ENCODE measurements around the gene CFAP61. TPM values are rescaled to one million over a fixed set of nuclear protein-coding genes. Genes with fewer than 3 reads are reported as not detected.

Gene CFAP61

DNA sequence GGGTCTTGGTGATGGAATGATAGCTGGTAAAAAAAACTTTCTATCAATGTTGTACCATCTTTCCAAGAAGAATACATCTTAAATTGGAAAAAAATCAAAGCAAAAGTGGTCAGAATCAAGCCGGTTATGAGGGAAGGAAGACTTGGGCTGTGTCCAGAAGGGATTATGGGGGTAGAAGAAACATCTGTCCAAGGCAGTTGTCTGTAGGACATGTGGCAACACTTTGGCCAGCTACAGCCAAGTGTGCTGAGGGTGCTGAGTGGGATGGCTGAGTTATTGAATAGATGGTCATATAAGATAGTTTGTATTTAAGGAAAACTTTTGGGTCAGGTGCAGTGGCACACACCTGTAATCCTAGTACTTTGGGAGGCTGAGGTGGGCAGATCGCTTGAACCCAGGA, 354.0 kb downstream of the CFAP61 start:
- Histone ChIP-seq H4K8ac (ENCODE audit: low read length) (no peak overlapping the region), H3K27ac (ENCODE audit: low read length, poor library complexity, severe bottlenecking) (no peak overlapping the region), H2AFZ (ENCODE audit: low read depth, low read length) (no peak overlapping the region), H2BK120ac (ENCODE audit: low read depth, low read length) (no peak overlapping the region), H2AK5ac (ENCODE audit: low read length, severe bottlenecking) (no peak overlapping the region), H2BK5ac (ENCODE audit: low read depth, low read length, poor library complexity, severe bottlenecking) (no peak overlapping the region), H3K27me3 (ENCODE audit: control insufficient read depth in 1 of 2, insufficient read depth in 1 of 2, low read length in 2 of 2) (peaks cover 0 to 3% of the 10 kb centered on the region in 2 experiments), H3K23ac (ENCODE audit: low read length in 2 of 2) (no peak overlapping the region), H3K9me3 (ENCODE audit: control insufficient read depth, low read length) (no peaks in the 10 kb centered on the region), H2BK12ac (ENCODE audit: low read length in 2 of 2) (no peak overlapping the region), H2BK15ac (ENCODE audit: low read depth, poor library complexity, severe bottlenecking) (no peak overlapping the region), H3K4me2 (ENCODE audit: low read length, poor library complexity, severe bottlenecking) (no peak overlapping the region), H3K9ac (ENCODE audit: low read length) (no peak overlapping the region), H3K79me1 (replicated peaks; ENCODE audit: low read length, poor library complexity, severe bottlenecking) (no peaks in the 10 kb centered on the region), H3K4ac (ENCODE audit: low read depth in 1 of 2, low read length in 2 of 2) (no peak overlapping the region), H3K4me1 (ENCODE audit: control insufficient read depth, insufficient read depth, low read depth, low read length) (peaks cover 7% of the 10 kb centered on the region), H3K36me3 (ENCODE audit: control insufficient read depth in 1 of 2, insufficient read depth in 2 of 2, low read depth in 1 of 2, low read length in 2 of 2) (peaks cover 0 to 4% of the 10 kb centered on the region in 2 experiments), H3K4me3 (ENCODE audit: insufficient read depth in 1 of 2, low read depth in 1 of 2, low read length in 2 of 2) (no peak overlapping the region), H3K18ac (ENCODE audit: low read depth in 1 of 2, low read length in 2 of 2) (no peak overlapping the region), H3K14ac (ENCODE audit: low read length in 2 of 2) (no peak overlapping the region), H4K91ac (ENCODE audit: low read length) (no peak overlapping the region)
- DNase-seq = no peak
- WGBS = 91% methylated on average over 2 of the region's 2 CpGs

DNA sequence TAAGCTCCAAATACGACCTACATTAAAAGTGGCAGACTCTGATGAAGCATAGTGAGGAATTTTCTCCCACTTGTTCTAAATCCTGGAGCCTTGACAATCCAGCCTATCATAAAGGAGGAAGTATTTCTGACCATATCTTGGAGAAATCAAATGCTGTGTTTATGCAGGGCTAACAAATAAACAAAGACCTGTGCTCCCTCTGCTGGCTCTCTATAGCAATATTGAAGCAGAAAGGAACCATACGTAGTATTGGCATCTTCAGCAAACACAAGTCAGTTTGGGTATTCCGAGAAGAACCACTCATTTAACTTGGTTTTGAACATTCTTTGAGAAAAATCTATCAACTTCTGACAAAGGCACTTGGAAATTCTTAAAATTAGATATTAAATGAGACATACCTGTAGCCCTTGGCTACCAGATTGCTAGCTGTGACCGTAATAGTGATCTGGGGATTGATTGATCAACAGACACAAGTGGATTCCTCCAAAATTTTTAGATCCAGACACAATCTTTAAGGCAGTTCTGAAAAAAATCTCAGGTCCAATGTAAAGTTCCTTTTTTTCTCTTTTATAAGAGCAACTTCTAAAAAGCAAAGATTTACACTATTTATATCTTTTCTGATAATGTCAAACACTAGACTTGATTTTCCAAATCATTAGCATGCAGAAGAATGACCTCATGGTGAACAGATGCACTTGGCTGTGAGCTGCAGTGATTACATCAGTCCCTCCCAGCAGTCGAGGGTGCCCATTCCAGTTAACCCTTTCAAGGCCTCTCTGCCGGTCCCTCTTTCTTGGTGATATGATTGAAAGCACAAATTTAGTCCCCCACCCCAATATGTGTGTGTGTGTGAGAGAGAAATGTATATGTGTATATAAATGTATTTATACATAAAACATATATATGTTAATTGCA, 355.8 kb downstream of the CFAP61 start:
- no peaks in the 10 kb centered on the region for H3K79me1 ChIP-seq (replicated peaks; ENCODE audit: low read length, poor library complexity, severe bottlenecking)
- no peak overlapping the region for H3K27ac ChIP-seq (ENCODE audit: low read length, poor library complexity, severe bottlenecking)

DNA sequence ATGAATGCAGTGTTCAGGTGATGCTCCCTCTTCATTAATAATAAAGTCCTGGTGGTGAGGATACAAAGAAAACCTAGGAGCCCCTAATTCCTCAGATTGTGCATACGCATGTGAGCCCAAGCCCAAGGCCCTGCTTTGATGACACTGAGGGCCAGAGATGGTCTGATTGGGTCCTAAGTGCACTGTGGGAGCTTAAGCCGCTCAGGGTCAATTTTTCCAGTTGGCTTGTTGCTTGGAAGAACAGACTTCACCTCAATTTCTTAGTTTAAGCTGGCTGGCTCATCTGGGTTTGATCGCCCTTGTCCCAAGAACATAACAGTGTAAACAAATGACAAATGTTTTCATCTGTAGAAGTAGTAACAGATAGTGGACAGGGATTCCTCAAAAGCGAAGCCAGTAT, 357.0 kb downstream of the CFAP61 start:
- H3K18ac ChIP-seq (ENCODE audit: low read depth in 1 of 2, low read length in 2 of 2) = no peak overlapping the region
- H3K36me3 ChIP-seq (ENCODE audit: control insufficient read depth in 1 of 2, insufficient read depth in 2 of 2, low read depth in 1 of 2, low read length in 2 of 2) = no peaks in the 10 kb centered on the region
- H3K79me1 ChIP-seq (replicated peaks; ENCODE audit: low read length, poor library complexity, severe bottlenecking) = no peaks in the 10 kb centered on the region
- no peak overlapping the region for H2BK120ac ChIP-seq (ENCODE audit: low read depth, low read length)
- H3K27me3 ChIP-seq (ENCODE audit: control insufficient read depth in 1 of 2, insufficient read depth in 1 of 2, low read length in 2 of 2) = peaks cover 0 to 3% of the 10 kb centered on the region in 2 experiments
- H4K91ac ChIP-seq (ENCODE audit: low read length) = no peak overlapping the region
- no peak overlapping the region for H4K8ac ChIP-seq (ENCODE audit: low read length)
- no peak overlapping the region for H3K4me3 ChIP-seq (ENCODE audit: insufficient read depth in 1 of 2, low read depth in 1 of 2, low read length in 2 of 2)
- no peak overlapping the region for H2BK5ac ChIP-seq (ENCODE audit: low read depth, low read length, poor library complexity, severe bottlenecking)
- H3K4me2 ChIP-seq (ENCODE audit: low read length, poor library complexity, severe bottlenecking) = no peak overlapping the region
- DNase-seq = no peak
- WGBS = 96% methylated on average over 4 of the region's 4 CpGs
- no peak overlapping the region for H2AFZ ChIP-seq (ENCODE audit: low read depth, low read length)
- no peak overlapping the region for H3K27ac ChIP-seq (ENCODE audit: low read length, poor library complexity, severe bottlenecking)
- H2AK5ac ChIP-seq (ENCODE audit: low read length, severe bottlenecking) = no peak overlapping the region
- no peak overlapping the region for H2BK12ac ChIP-seq (ENCODE audit: low read length in 2 of 2)
- no peak overlapping the region for H2BK15ac ChIP-seq (ENCODE audit: low read depth, poor library complexity, severe bottlenecking)
- peaks cover 3% of the 10 kb centered on the region for H3K4me1 ChIP-seq (ENCODE audit: control insufficient read depth, insufficient read depth, low read depth, low read length)
- no peak overlapping the region for H3K4ac ChIP-seq (ENCODE audit: low read depth in 1 of 2, low read length in 2 of 2)
- no peaks in the 10 kb centered on the region for H3K9me3 ChIP-seq (ENCODE audit: control insufficient read depth, low read length)
- H3K14ac ChIP-seq (ENCODE audit: low read length in 2 of 2) = no peak overlapping the region
- H3K9ac ChIP-seq (ENCODE audit: low read length) = no peak overlapping the region
- no peak overlapping the region for H3K23ac ChIP-seq (ENCODE audit: low read length in 2 of 2)

More for the DNA sequence above, 355.8 kb downstream of the CFAP61 start:
- H3K4me3 ChIP-seq (ENCODE audit: insufficient read depth in 1 of 2, low read depth in 1 of 2, low read length in 2 of 2) = no peak overlapping the region
- WGBS = 62% methylated on average over 5 of the region's 6 CpGs
- no peak overlapping the region for H2BK12ac ChIP-seq (ENCODE audit: low read length in 2 of 2)
- no peaks in the 10 kb centered on the region for H3K9me3 ChIP-seq (ENCODE audit: control insufficient read depth, low read length)
- no peak overlapping the region for H3K4me2 ChIP-seq (ENCODE audit: low read length, poor library complexity, severe bottlenecking)
- no peak overlapping the region for H3K18ac ChIP-seq (ENCODE audit: low read depth in 1 of 2, low read length in 2 of 2)
- H3K14ac ChIP-seq (ENCODE audit: low read length in 2 of 2) = no peak overlapping the region
- H4K91ac ChIP-seq (ENCODE audit: low read length) = no peak overlapping the region
- H3K36me3 ChIP-seq (ENCODE audit: control insufficient read depth in 1 of 2, insufficient read depth in 2 of 2, low read depth in 1 of 2, low read length in 2 of 2) = peaks cover 0 to 4% of the 10 kb centered on the region in 2 experiments
- peaks cover 3% of the 10 kb centered on the region for H3K4me1 ChIP-seq (ENCODE audit: control insufficient read depth, insufficient read depth, low read depth, low read length)
- no peak overlapping the region for H3K9ac ChIP-seq (ENCODE audit: low read length)
- H3K27me3 ChIP-seq (ENCODE audit: control insufficient read depth in 1 of 2, insufficient read depth in 1 of 2, low read length in 2 of 2) = peaks cover 0 to 3% of the 10 kb centered on the region in 2 experiments
- no peak overlapping the region for H4K8ac ChIP-seq (ENCODE audit: low read length)
- H2BK5ac ChIP-seq (ENCODE audit: low read depth, low read length, poor library complexity, severe bottlenecking) = no peak overlapping the region
- no peak overlapping the region for H2BK120ac ChIP-seq (ENCODE audit: low read depth, low read length)
- H2BK15ac ChIP-seq (ENCODE audit: low read depth, poor library complexity, severe bottlenecking) = no peak overlapping the region
- peak; percentile 8 for DNase-seq
- H3K23ac ChIP-seq (ENCODE audit: low read length in 2 of 2) = no peak overlapping the region
- no peak overlapping the region for H2AFZ ChIP-seq (ENCODE audit: low read depth, low read length)
- no peak overlapping the region for H3K4ac ChIP-seq (ENCODE audit: low read depth in 1 of 2, low read length in 2 of 2)
- H2AK5ac ChIP-seq (ENCODE audit: low read length, severe bottlenecking) = no peak overlapping the region

Small RNAs within 50 kb of the gene (small RNA-seq; reads per million reads assigned to genes)
- gene RN7SL690P (ENCODE audit: low read depth) = not detected
